ENCODE measurements around the gene TMEM225B. TPM values are rescaled to one million over a fixed set of nuclear protein-coding genes. Genes with fewer than 3 reads are reported as not detected.

TMEM225B gene
- total and polyA plus RNA-seq, 11 donors: 0.10 to 0.52 (median 0.51) TPM; not detected in 6

DNA sequence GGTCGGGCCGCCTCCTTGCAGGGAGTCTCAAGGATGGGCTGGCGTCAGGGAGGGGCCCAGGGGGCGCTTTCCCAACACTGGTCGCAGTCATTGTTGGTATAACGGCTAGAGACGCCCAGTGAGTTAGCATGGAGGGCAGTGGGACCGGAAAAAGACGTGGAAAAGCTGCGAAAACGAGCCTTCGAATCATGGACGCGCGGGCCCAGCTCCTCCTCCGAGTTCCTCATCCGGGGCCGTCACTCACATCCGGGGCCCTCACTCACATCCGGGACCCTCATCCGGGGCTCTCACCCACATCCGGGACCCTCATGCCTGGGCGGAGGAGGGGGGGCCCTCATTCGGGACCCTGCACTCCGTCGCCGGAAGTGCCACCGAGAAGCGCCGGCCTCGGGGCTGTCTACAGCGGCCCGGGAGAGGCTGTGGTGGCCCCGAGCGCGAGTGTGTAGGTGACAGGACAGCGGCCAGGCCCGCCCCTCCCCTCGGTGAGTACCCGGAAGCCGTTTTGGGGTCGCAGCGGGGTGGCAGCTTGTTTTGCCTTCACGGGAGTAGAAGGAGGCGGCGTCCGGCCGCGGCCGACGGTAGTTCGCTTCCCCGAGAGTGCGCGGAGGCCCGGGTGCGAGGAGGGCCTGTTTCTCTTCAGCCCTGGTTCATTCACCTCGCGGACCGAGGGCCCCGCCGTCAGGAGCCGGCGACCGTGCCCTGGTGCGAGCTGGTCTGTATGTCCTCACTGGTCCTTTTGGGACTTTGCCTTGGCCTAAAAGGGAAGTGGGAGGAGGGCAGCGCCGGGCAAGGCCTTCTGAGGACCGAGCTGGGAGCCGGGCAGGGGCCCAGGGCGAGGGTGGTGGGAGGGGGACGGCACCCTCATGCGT lies 39.5 kb upstream of the TMEM225B start, which contains the start of gene ZNF655:
ZNF655 (plus strand) TSS at position 337 of the 869 bp plus-strand sequence. CDS start 1,918 bp downstream, outside the sequence.
- intact Hi-C loops (cut with DNase I): loop anchor here in 9 of 10 donors (1.0 to 10.0 kb wide), 6 partner anchors 46 to 124 kb away; partner anchors contain the start of genes ZKSCAN5 (in 6 of the 9), ZNF394 (in 6 of the 9), ZSCAN25 (in 2 of the 9) and CPSF4 (in 1 of the 9)
- no peaks in the 10 kb centered on the region for H3K27me3 ChIP-seq
- peak; percentile 93 to 95 (median 94) for DNase-seq
- H3K4me1 ChIP-seq: peaks cover 0 to 46% (median 23%) of the 10 kb centered on the region in 12 donors
- TF ChIP-seq, protein P1, sequence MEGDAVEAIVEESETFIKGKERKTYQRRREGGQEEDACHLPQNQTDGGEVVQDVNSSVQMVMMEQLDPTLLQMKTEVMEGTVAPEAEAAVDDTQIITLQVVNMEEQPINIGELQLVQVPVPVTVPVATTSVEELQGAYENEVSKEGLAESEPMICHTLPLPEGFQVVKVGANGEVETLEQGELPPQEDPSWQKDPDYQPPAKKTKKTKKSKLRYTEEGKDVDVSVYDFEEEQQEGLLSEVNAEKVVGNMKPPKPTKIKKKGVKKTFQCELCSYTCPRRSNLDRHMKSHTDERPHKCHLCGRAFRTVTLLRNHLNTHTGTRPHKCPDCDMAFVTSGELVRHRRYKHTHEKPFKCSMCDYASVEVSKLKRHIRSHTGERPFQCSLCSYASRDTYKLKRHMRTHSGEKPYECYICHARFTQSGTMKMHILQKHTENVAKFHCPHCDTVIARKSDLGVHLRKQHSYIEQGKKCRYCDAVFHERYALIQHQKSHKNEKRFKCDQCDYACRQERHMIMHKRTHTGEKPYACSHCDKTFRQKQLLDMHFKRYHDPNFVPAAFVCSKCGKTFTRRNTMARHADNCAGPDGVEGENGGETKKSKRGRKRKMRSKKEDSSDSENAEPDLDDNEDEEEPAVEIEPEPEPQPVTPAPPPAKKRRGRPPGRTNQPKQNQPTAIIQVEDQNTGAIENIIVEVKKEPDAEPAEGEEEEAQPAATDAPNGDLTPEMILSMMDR (IDR thresholded peaks at IDR 0.05): peak in 2 of 12 donors; percentile 2 to 6
- peak in 1 of 2 donors; percentile 70 for TF ChIP-seq POLR2A (IDR thresholded peaks at IDR 0.05)
- 0 to 1% (median 0%) methylated on average over 8 to 73 of the region's 73 CpGs for WGBS, 4 donors
- H3K27ac ChIP-seq: peak within 1 kb of the TSS; percentile 91 to 99 (median 96)
- ATAC-seq: peak; percentile 96 to 98 (median 98)
- no peaks in the 10 kb centered on the region for H3K9me3 ChIP-seq
- H3K4me3 ChIP-seq: peak within 1 kb of the TSS; percentile 58 to 99 (median 88)
- peaks cover 0 to 67% (median 50%) of the 10 kb centered on the region in 9 donors for H3K36me3 ChIP-seq

DNA sequence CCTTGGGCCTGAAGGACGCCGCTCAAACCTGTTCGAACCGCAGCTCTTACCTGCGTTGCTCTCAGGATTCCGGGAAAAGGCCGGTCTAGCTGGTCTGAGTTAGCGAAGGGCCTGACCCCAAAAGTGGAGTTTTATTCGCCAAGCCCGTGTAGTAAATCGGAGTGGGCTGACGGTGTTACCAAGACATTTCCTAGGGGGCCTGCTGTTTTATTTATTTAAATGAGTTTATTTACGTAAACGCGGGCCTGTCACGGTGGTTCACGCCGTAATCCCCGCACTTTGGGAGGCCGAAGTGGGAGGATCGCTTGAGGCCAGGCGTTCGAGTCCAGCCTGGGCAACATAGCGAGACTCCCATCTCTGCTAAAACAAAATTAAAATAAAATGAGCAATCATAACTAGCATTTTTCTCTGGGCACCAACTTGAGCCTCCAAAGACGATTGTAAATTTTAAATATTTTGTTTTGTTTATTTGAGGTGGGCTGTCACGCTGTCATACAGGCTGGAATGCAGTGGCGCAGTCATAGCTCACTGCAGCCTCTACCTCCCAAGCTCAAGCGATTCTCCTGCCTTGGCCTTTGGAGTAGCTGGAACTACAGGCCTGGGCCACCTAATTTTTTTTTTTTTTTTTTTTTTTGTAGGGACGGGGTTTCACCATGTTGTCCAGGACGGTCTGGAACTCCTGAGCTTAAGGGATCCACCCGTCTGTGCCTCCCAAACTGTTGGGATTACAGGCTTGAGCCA lies 38.7 kb upstream of the TMEM225B start:
- intact Hi-C loops (cut with DNase I): loop anchor here in 9 of 10 donors (2.0 to 10.0 kb wide), 5 partner anchors 47 to 125 kb away; partner anchors contain the start of genes ZKSCAN5 (in 6 of the 9), ZNF394 (in 6 of the 9), CPSF4 (in 1 of the 9) and PTCD1 (in 1 of the 9)
- WGBS, 4 donors: 26 to 39% (median 28%) methylated on average over 19 to 31 of the region's 31 CpGs
- ATAC-seq (no peak), DNase-seq (no peak)
- Histone ChIP-seq H3K27ac (peak overlapping the region; percentile 91 to 99 (median 96)), H3K9me3 (no peaks in the 10 kb centered on the region), H3K4me3 (peak overlapping the region; percentile 58 to 99 (median 88)), H3K4me1 (peaks cover 0 to 48% (median 23%) of the 10 kb centered on the region in 12 donors), H3K27me3 (no peaks in the 10 kb centered on the region), H3K36me3 (peaks cover 0 to 69% (median 58%) of the 10 kb centered on the region in 9 donors)
- TF ChIP-seq, protein P1 (IDR thresholded peaks at IDR 0.05): no peak
- TF ChIP-seq POLR2A (IDR thresholded peaks at IDR 0.05): no peak

DNA sequence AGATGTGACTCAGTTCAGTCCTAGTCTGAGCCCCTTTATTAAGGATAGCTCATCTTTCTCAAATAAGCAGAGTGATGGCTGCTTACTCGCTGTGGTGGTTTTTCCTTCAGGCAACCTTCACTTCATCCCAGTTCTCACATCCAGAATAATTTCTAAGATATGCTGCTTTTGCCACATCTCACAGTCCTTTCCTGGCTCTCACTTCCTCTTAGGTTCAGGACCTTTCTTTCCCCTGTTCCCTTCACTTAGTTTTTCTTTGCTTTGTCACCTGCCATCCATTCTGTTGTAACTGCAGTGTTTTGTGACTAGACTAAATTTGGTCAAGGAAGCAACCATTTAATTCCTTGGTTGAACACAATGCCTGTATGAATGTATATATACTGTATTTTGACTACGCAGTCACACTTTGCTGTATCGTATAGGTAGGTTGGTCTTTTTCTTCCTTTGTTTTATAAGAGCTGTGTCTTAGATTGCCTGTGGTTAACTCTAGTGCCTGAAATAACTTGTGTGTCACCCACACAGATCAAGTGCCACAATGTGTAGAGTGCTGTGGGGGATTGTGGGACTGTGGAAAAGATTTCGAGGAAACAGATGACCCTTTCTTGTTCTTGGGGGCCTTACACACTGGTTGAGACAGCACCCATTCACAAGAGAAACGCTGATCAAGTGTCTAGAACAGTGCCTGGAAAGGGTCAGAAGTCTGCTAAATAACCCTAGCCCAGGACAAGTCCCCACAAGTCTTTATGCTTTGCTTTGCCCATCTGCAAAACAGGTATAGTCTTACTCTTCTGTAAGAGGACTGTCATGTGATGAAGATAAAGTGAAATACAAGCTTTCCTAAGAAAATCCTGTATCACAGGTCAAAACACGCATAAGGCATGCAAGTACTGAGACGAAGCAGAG lies 37.0 kb upstream of the TMEM225B start:
- Histone ChIP-seq H3K27me3 (no peaks in the 10 kb centered on the region), H3K9me3 (no peaks in the 10 kb centered on the region), H3K27ac (no peak overlapping the region), H3K36me3 (peaks cover 0 to 72% (median 63%) of the 10 kb centered on the region in 9 donors), H3K4me3 (no peak overlapping the region), H3K4me1 (peaks cover 0 to 48% (median 23%) of the 10 kb centered on the region in 12 donors)
- no peak for DNase-seq
- 89 to 92% (median 92%) methylated on average over 7 of the region's 7 CpGs for WGBS, 4 donors
- no peak for ATAC-seq
- intact Hi-C loops (cut with DNase I): no loop called here
- no peak for TF ChIP-seq POLR2A (IDR thresholded peaks at IDR 0.05)
- TF ChIP-seq, protein P1 (IDR thresholded peaks at IDR 0.05): no peak

Measured in heart left ventricle (tissue), 16 donors.